GM10248 (cell line): ENCODE results near the gene NHS.

ENCODE experiments used
- CTCF ChIA-PET: fragments of 300-600 bp; sonication (Branson Sonifier 250); formaldehyde crosslinking; extraction: SDS; loops from one replicate; lab custom pipeline; 2021; ENCODE audit warnings: antibody characterized with exemption; lab: Yijun Ruan, JAX
- POLR2A ChIA-PET: fragments of 350-650 bp; sonication (Branson Sonifier 250); formaldehyde crosslinking; extraction: SDS; loops from one replicate; lab custom pipeline; 2020; ENCODE audit warnings: antibody characterized with exemption; lab: Yijun Ruan, JAX
- DNase-seq: peaks from one replicate; pipeline ENCODE4 v3.0.0; 2012; ENCODE audit errors: extremely low spot score
- CTCF ChIP-seq: IDR thresholded peaks from 2 replicates; pipeline ENCODE4 v1.5.1; 2012; ENCODE audit warnings: mild to moderate bottlenecking, low read depth; ENCODE audit errors: extremely low read depth, missing control alignments, control extremely low read depth

The NHS gene

DNA sequence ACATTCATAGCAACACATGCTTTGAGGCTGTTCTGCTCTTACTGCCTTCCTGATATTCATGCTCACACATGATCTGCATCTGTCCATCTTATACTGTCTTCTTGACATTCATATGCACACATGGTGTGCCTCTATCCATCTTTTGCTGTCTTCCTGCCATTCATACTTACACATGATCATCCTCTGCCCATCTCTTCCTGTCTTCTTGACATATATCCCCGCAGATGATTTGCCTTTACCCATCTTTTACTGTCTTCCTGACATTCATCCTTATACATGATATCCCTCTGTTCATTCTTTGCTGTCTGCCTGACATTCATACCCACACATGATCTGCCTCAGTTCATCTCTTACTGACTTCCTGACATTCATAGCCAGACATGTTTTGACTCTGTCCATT is 399.1 kb downstream of the NHS start:
- DNase-seq, result no peak
- CTCF ChIA-PET, result no interaction called here
- POLR2A ChIA-PET, result no interaction called here
- TF ChIP-seq CTCF, result no peak

DNA sequence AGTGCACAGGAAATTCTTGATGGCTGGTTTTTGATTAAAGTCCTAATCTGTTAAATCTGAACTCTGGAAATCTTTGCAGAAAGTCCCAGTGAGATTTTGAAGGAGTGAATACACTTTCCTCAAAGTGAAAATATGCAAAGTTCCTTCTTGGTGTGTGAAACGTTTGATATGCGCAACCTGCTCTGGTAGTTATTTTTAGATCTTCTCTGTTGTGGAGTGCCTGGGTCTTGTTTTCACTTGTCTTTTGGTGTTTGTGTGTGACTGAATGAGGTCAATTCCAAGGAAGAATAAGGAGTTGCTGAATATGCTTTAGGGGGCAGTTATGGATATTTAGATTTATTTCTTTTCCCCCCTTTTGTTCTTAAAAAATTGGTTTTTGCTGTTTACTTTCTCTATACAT is 404.0 kb downstream of the NHS start:
- no peak for DNase-seq
- no peak for TF ChIP-seq CTCF
- CTCF ChIA-PET, result interaction anchor here (1.0 kb wide), 1 partner anchor 10 kb away, joined by 3 read pairs; no protein-coding TSS in a partner anchor
- POLR2A ChIA-PET, result no interaction called here

GRCh38 chrX:17779434-17779833 is 404.4 kb downstream of the NHS start:
- CTCF ChIA-PET, result interaction anchor here (1.0 kb wide), 1 partner anchor 10 kb away, joined by 3 read pairs; no protein-coding TSS in a partner anchor
- POLR2A ChIA-PET, result no interaction called here
- DNase-seq, result no peak
- no peak for TF ChIP-seq CTCF
